GM23338 (cell line): ENCODE results near the gene GDAP1L1. TPM values are rescaled to one million over a fixed set of nuclear protein-coding genes. Genes with fewer than 3 reads are reported as not detected.

Source experiments
- ATAC-seq: fragments of 200-7000 bp; cut with Tn5 transposase; 3 replicates; pipeline ENCODE4 v1.9.1; 2020
- DNase-seq: peaks from one replicate; pipeline ENCODE4 v3.0.0-alpha.2; 2015; ENCODE audit warnings: low spot score
- H2AFZ ChIP-seq: fragments of 200-600 bp; sonication (generic); 2 replicates; pipeline ENCODE4 v1.8.0; 2016; ENCODE audit warnings: antibody characterized with exemption, mild to moderate bottlenecking, moderate library complexity
- H3F3A ChIP-seq: fragments of 200-600 bp; sonication (generic); replicated peaks from 2 replicates; pipeline ENCODE4 v1.8.0; 2017; ENCODE audit warnings: antibody characterized with exemption, mixed run types, low read depth
- H3K27ac ChIP-seq: fragments of 200-600 bp; sonication (generic); 2 replicates; pipeline ENCODE4 v1.6.1; 2016; ENCODE audit warnings: low read depth
- H3K27me3 ChIP-seq: fragments of 200-600 bp; sonication (generic); 2 replicates; pipeline ENCODE4 v1.8.0; 2016; ENCODE audit warnings: mild to moderate bottlenecking, mixed run types, moderate library complexity; ENCODE audit not compliant: insufficient read depth
- H3K36me3 ChIP-seq: fragments of 200-600 bp; sonication (generic); 2 replicates; pipeline ENCODE4 v1.8.0; 2016; ENCODE audit warnings: mild to moderate bottlenecking; ENCODE audit not compliant: insufficient read depth
- H3K4me1 ChIP-seq: fragments of 200-600 bp; sonication (generic); 2 replicates; pipeline ENCODE4 v1.8.0; 2016; ENCODE audit warnings: mild to moderate bottlenecking, moderate library complexity; ENCODE audit not compliant: insufficient read depth
- H3K4me2 ChIP-seq: fragments of 200-600 bp; sonication (generic); 2 replicates; pipeline ENCODE4 v1.7.1; 2017; ENCODE audit warnings: mixed run types
- H3K4me3 ChIP-seq: fragments of 200-600 bp; sonication (generic); 2 replicates; pipeline ENCODE4 v1.6.1; 2016; ENCODE audit warnings: mixed run types
- H3K79me2 ChIP-seq: fragments of 200-600 bp; sonication (generic); replicated peaks from 2 replicates; pipeline ENCODE4 v1.8.0; 2017; ENCODE audit warnings: mild to moderate bottlenecking; ENCODE audit not compliant: insufficient read depth
- H3K9me2 ChIP-seq: fragments of 200-600 bp; sonication (generic); 2 replicates; pipeline ENCODE4 v1.8.0; 2017; ENCODE audit not compliant: insufficient read depth
- H4K20me1 ChIP-seq: fragments of 200-600 bp; sonication (generic); replicated peaks from 2 replicates; pipeline ENCODE4 v1.8.0; 2017; ENCODE audit warnings: mild to moderate bottlenecking; ENCODE audit not compliant: insufficient read depth
- H3K27ac Mint-ChIP-seq: 2 replicates; pipeline ENCODE4 v1.8.0; 2020; ENCODE audit warnings: inconsistent platforms, mild to moderate bottlenecking, moderate library complexity, mixed read lengths
- H3K27me3 Mint-ChIP-seq: 3 replicates; pipeline ENCODE4 v1.8.0; 2022; ENCODE audit warnings: low read depth, mild to moderate bottlenecking, moderate library complexity, mixed read lengths, inconsistent platforms; ENCODE audit not compliant: insufficient read depth, poor library complexity
- H3K36me3 Mint-ChIP-seq: 3 replicates; pipeline ENCODE4 v1.8.0; 2021; ENCODE audit warnings: low read depth, mild to moderate bottlenecking, inconsistent platforms, moderate library complexity, mixed read lengths
- H3K4me1 Mint-ChIP-seq: 3 replicates; pipeline ENCODE4 v1.8.0; 2020; ENCODE audit warnings: mild to moderate bottlenecking, inconsistent platforms, mixed read lengths
- H3K4me3 Mint-ChIP-seq: 3 replicates; pipeline ENCODE4 v1.8.0; 2021; ENCODE audit warnings: moderate library complexity, mild to moderate bottlenecking, inconsistent platforms, mixed read lengths
- H3K9me3 Mint-ChIP-seq: 3 replicates; pipeline ENCODE4 v1.8.0; 2020; ENCODE audit warnings: moderate library complexity, mild to moderate bottlenecking, inconsistent platforms, mixed read lengths
- CTCF ChIP-seq, 2 experiments: fragments of 200-600 bp in 1 of 2; sonication (generic) in 1 of 2; conservative IDR thresholded peaks; 2 replicates each; pipeline versions ENCODE4 v1.5.1 to v1.6.1; 2016 to 2017; ENCODE audit warnings: antibody characterized with exemption in 2 of 2, low read depth in 2 of 2, mild to moderate bottlenecking in 2 of 2, moderate library complexity in 1 of 2
- EZH2 ChIP-seq: fragments of 200-600 bp; sonication (generic); IDR thresholded peaks from one replicate; pipeline ENCODE4 v1.8.0; 2017; ENCODE audit warnings: antibody characterized with exemption, mild to moderate bottlenecking, low read depth; ENCODE audit not compliant: unreplicated experiment
- EZH2phosphoT487 ChIP-seq: fragments of 200-600 bp; sonication (generic); IDR thresholded peaks from one replicate; pipeline ENCODE4 v1.8.1; 2018; ENCODE audit warnings: antibody characterized with exemption; ENCODE audit not compliant: unreplicated experiment
- JUNB ChIP-seq: IDR thresholded peaks from one replicate; pipeline ENCODE4 v1.6.1; 2016; ENCODE audit warnings: antibody characterized with exemption; ENCODE audit not compliant: unreplicated experiment
- NANOG ChIP-seq: IDR thresholded peaks from 2 replicates; pipeline ENCODE4 v1.6.1; 2016; ENCODE audit warnings: antibody characterized with exemption, borderline replicate concordance
- POLR2AphosphoS5 ChIP-seq: IDR thresholded peaks from 2 replicates; pipeline ENCODE4 v1.6.1; 2016; ENCODE audit warnings: antibody characterized with exemption, low read depth
- REST ChIP-seq: IDR thresholded peaks from one replicate; pipeline ENCODE4 v1.6.1; 2018; ENCODE audit warnings: antibody characterized with exemption; ENCODE audit not compliant: unreplicated experiment
- ZNF331 ChIP-seq: fragments of 250-450 bp; sonication (Bioruptor Pico); IDR thresholded peaks from 2 replicates; pipeline ENCODE4 v1.5.0; 2020; ENCODE audit warnings: low read depth, mild to moderate bottlenecking, moderate library complexity
- ZNF462 ChIP-seq: fragments of 250-450 bp; sonication (Bioruptor Pico); IDR thresholded peaks from 2 replicates; pipeline ENCODE4 v1.5.0; 2020; ENCODE audit warnings: mild to moderate bottlenecking, moderate library complexity
- polyA plus RNA-seq: library from polyadenylated mRNA; unstranded; fragments of >200 nt; fragmentation: Nextera tagmentation; extraction: Ambion mirVana; gene quantifications from 2 replicates; pipeline ENCODE4 v1.2.1, GENCODE V29; 2016
- total RNA-seq: library from RNA; depleted of rRNA; stranded (reverse); fragments of >200 nt; shearing (Covaris generic); gene quantifications from 2 replicates; pipeline ENCODE4 v1.2.3, GENCODE V29; 2014

GDAP1L1 gene
- total and polyA plus RNA-seq, 2 experiments from 2014 or later = 4.5 to 11.2 TPM

- no peaks in the 10 kb centered on the region; the same call in 2 of the 3 replicates for H3K4me1 Mint-ChIP-seq
- no peaks in the 10 kb centered on the region for H3K36me3 ChIP-seq
- no peak overlapping the region for H3K27ac ChIP-seq
- ATAC-seq = no peak
- no peaks in the 10 kb centered on the region for H3K9me3 Mint-ChIP-seq
- peaks cover 1% of the 10 kb centered on the region for H3K27me3 Mint-ChIP-seq
- no peaks in the 10 kb centered on the region; the same call in 2 of the 3 replicates for H3K36me3 Mint-ChIP-seq
- H3K9me2 ChIP-seq = no peaks in the 10 kb centered on the region
- no peaks in the 10 kb centered on the region for H3F3A ChIP-seq
- H3K27ac Mint-ChIP-seq = no peak overlapping the region
- no peaks in the 10 kb centered on the region for H3K4me1 ChIP-seq
- H2AFZ ChIP-seq = no peak overlapping the region
- H3K27me3 ChIP-seq = 0 out of 2 replicates have a peak, but pooled peaks cover under 1% of the 10 kb centered on the region
- no peak for TF ChIP-seq JUNB
- no peak for TF ChIP-seq ZNF331 (CRISPR knock-in tag)
- TF ChIP-seq ZNF462 (CRISPR knock-in tag) = no peak
- TF ChIP-seq POLR2AphosphoS5 = no peak
- TF ChIP-seq EZH2phosphoT487 = no peak
- no peaks in the 10 kb centered on the region for H3K79me2 ChIP-seq
- H4K20me1 ChIP-seq = no peaks in the 10 kb centered on the region
- no peak overlapping the region for H3K4me3 Mint-ChIP-seq
- H3K4me2 ChIP-seq = no peak overlapping the region
- no peak overlapping the region for H3K4me3 ChIP-seq
- no peak for DNase-seq
Measured at GRCh38 chr20:44304383-44304782, 57.3 kb downstream of the GDAP1L1 start.

GRCh38 chr20:44306927-44307326 is 59.8 kb downstream of the GDAP1L1 start:
- H3K27ac ChIP-seq = no peak overlapping the region
- no peak for DNase-seq
- H4K20me1 ChIP-seq = no peaks in the 10 kb centered on the region
- TF ChIP-seq NANOG = no peak
- TF ChIP-seq ZNF331 (CRISPR knock-in tag) = no peak
- no peak for TF ChIP-seq REST
- no peak for TF ChIP-seq EZH2phosphoT487
- no peak for TF ChIP-seq EZH2
- TF ChIP-seq JUNB = no peak
- TF ChIP-seq POLR2AphosphoS5 = no peak
- no peak for TF ChIP-seq CTCF (conservative IDR thresholded peaks at IDR 0.05; ENCODE audit: low read depth in 2 of 2)

More at GRCh38 chr20:44306927-44307326, 59.8 kb downstream of the GDAP1L1 start:
- Mint-ChIP-seq H3K36me3 (no peaks in the 10 kb centered on the region; the same call in 2 of the 3 replicates), H3K4me3 (no peak overlapping the region), H3K27me3 (peaks cover 12% of the 10 kb centered on the region), H3K4me1 (peaks cover 8% of the 10 kb centered on the region), H3K9me3 (no peaks in the 10 kb centered on the region), H3K27ac (no peak overlapping the region)
- H3K27me3 ChIP-seq = peaks cover 20% of the 10 kb centered on the region
- no peaks in the 10 kb centered on the region for H3K4me1 ChIP-seq
- no peak for ATAC-seq
- H3K36me3 ChIP-seq = no peaks in the 10 kb centered on the region
- H3K79me2 ChIP-seq = no peaks in the 10 kb centered on the region
- no peak overlapping the region for H3K4me2 ChIP-seq
- H3F3A ChIP-seq = no peaks in the 10 kb centered on the region
- H3K4me3 ChIP-seq = no peak overlapping the region
- H2AFZ ChIP-seq = no peak overlapping the region
- no peaks in the 10 kb centered on the region for H3K9me2 ChIP-seq
